Urinary bladder (tissue), 4 donors: ENCODE measurements around the gene TTC8. TPM values are rescaled to one million over a fixed set of nuclear protein-coding genes. Genes with fewer than 3 reads are reported as not detected.
A peak's percentile ranks its signal among the peaks of the same experiment; 100 is the strongest.
"Not testable (repeated sequence)": the region's sequence is repeated elsewhere in the genome, so short reads cannot be mapped to it uniquely, and the experiment has no call there.

ENCODE experiments used
- DNase-seq: peaks from one replicate; pipeline ENCODE4 v3.0.0-alpha.2; 2015; ENCODE audit errors: extremely low spot score
- H3K27ac ChIP-seq: one replicate; pipeline ENCODE4 v1.5.1; 2013; ENCODE audit warnings: low read depth, mild to moderate bottlenecking, moderate library complexity
- H3K36me3 ChIP-seq: one replicate; pipeline ENCODE4 v1.6.1; 2013; ENCODE audit warnings: mild to moderate bottlenecking, moderate library complexity; ENCODE audit not compliant: insufficient read depth
- H3K4me1 ChIP-seq: one replicate; pipeline ENCODE4 v1.6.1; 2013; ENCODE audit warnings: mild to moderate bottlenecking, moderate library complexity; ENCODE audit not compliant: insufficient read depth
- H3K4me3 ChIP-seq: one replicate; pipeline ENCODE4 v1.5.1; 2013; ENCODE audit warnings: low read depth, low read length
- WGBS: extraction: QIAGEN DNeasy Blood & Tissue Kit; methylation state at CpG from one replicate; pipeline ENCODE4 v1.1.7; 2013; 5-methylcytosine and 5-hydroxymethylcytosine counted together
- polyA plus RNA-seq: library from polyadenylated mRNA; stranded (reverse); fragments of 200-250 nt; gene quantifications from one replicate; pipeline ENCODE4 v1.2.3, GENCODE V29; 2013
- total RNA-seq: library from RNA; depleted of rRNA; stranded (reverse); fragments of >200 nt; gene quantifications from one replicate; pipeline ENCODE4 v1.2.3, GENCODE V29; 2014
- donor health status: healthy with polysubstance abuse.
- donor health status: healthy.

Gene TTC8
- total RNA-seq (35.8 TPM), polyA plus RNA-seq (23.2 TPM)

- peak within 1 kb of the TSS; percentile 71 for H3K4me3 ChIP-seq
- H3K4me1 ChIP-seq = no peaks in the 10 kb centered on the region
- under 1% methylated on average over 50 of the region's 50 CpGs for WGBS
- H3K27ac ChIP-seq = peak within 1 kb of the TSS; percentile 78
- peak; percentile 85 for DNase-seq
- no peaks in the 10 kb centered on the region for H3K36me3 ChIP-seq
These were observed at the start of gene TTC8 for GRCh38 chr14:88824314-88825077. TSS of gene TTC8 (plus strand) at chr14:88824651. CDS start at chr14:88824708, 57 bp downstream.

GRCh38 chr14:88775532-88775931 lies 48.9 kb upstream of the TTC8 start:
- no peaks in the 10 kb centered on the region for H3K36me3 ChIP-seq
- H3K27ac ChIP-seq = no peak overlapping the region
- H3K4me3 ChIP-seq = no peak overlapping the region
- no peak for DNase-seq
- WGBS = 92% methylated on average over 3 of the region's 3 CpGs
- H3K4me1 ChIP-seq = no peaks in the 10 kb centered on the region

- Histone ChIP-seq H3K4me1 (no peaks in the 10 kb centered on the region), H3K4me3 (no peak overlapping the region), H3K36me3 (no peaks in the 10 kb centered on the region), H3K27ac (no peak overlapping the region)
- DNase-seq = no peak
- WGBS = 76% methylated on average over 1 of the region's 1 CpG
These were observed 38.5 kb upstream of the TTC8 start for GRCh38 chr14:88785911-88786310.

- 83% methylated on average over 4 of the region's 4 CpGs for WGBS
- no peak for DNase-seq
- H3K4me1 ChIP-seq = no peaks in the 10 kb centered on the region
- H3K27ac ChIP-seq = no peak overlapping the region
- H3K4me3 ChIP-seq = no peak overlapping the region
- no peaks in the 10 kb centered on the region for H3K36me3 ChIP-seq
These were observed 37.7 kb upstream of the TTC8 start for GRCh38 chr14:88786715-88787114.

GRCh38 chr14:88789573-88789972 lies 34.9 kb upstream of the TTC8 start:
- not testable (repeated sequence) for H3K4me3 ChIP-seq, H3K36me3 ChIP-seq, DNase-seq, H3K27ac ChIP-seq, H3K4me1 ChIP-seq

GRCh38 chr14:88790501-88791251 lies 33.8 kb upstream of the TTC8 start:
- 70% methylated on average over 5 of the region's 5 CpGs for WGBS
- no peak overlapping the region for H3K4me3 ChIP-seq

GRCh38 chr14:88791252-88791621 lies 33.2 kb upstream of the TTC8 start:
- H3K4me3 ChIP-seq = no peak overlapping the region
- no peak overlapping the region for H3K27ac ChIP-seq

More at GRCh38 chr14:88790501-88791251, 33.8 kb upstream of the TTC8 start:
- no peaks in the 10 kb centered on the region for H3K36me3 ChIP-seq
- H3K27ac ChIP-seq = no peak overlapping the region
- no peak for DNase-seq
- H3K4me1 ChIP-seq = no peaks in the 10 kb centered on the region

GRCh38 chr14:88791629-88792472 lies 32.6 kb upstream of the TTC8 start:
- no peaks in the 10 kb centered on the region for H3K36me3 ChIP-seq
- 3% methylated on average over 52 of the region's 52 CpGs for WGBS
- DNase-seq = no peak
- peak overlapping the region; percentile 57 for H3K4me3 ChIP-seq
- H3K27ac ChIP-seq = no peak overlapping the region
- H3K4me1 ChIP-seq = no peaks in the 10 kb centered on the region

More at GRCh38 chr14:88791252-88791621, 33.2 kb upstream of the TTC8 start:
- DNase-seq = no peak
- WGBS = 49% methylated on average over 3 of the region's 3 CpGs
- no peaks in the 10 kb centered on the region for H3K4me1 ChIP-seq
- H3K36me3 ChIP-seq = no peaks in the 10 kb centered on the region

GRCh38 chr14:88792473-88793258 lies 31.8 kb upstream of the TTC8 start, which contains the start of gene EML5:
TSS of gene EML5 (minus strand) at chr14:88792953. CDS start at chr14:88792503, 450 bp downstream.
- Histone ChIP-seq H3K4me1 (no peaks in the 10 kb centered on the region), H3K36me3 (no peaks in the 10 kb centered on the region), H3K27ac (no peak within 1 kb of the TSS), H3K4me3 (peak within 1 kb of the TSS; percentile 57)
- WGBS = under 1% methylated on average over 111 of the region's 111 CpGs
- peak; percentile 23 for DNase-seq

- Histone ChIP-seq H3K4me1 (no peaks in the 10 kb centered on the region), H3K36me3 (no peaks in the 10 kb centered on the region), H3K27ac (no peak overlapping the region), H3K4me3 (peak overlapping the region; percentile 57)
- WGBS = 55% methylated on average over 13 of the region's 13 CpGs
- no peak for DNase-seq
These were observed 31.2 kb upstream of the TTC8 start for GRCh38 chr14:88793259-88793625.

- DNase-seq = no peak
- 68% methylated on average over 4 of the region's 4 CpGs for WGBS
- H3K36me3 ChIP-seq = no peaks in the 10 kb centered on the region
These were observed 26.3 kb upstream of the TTC8 start for GRCh38 chr14:88798156-88798555.

GRCh38 chr14:88799522-88799921 lies 24.9 kb upstream of the TTC8 start:
- Histone ChIP-seq H3K27ac (no peak overlapping the region), H3K4me3 (no peak overlapping the region), H3K36me3 (no peaks in the 10 kb centered on the region), H3K4me1 (no peaks in the 10 kb centered on the region)
- no peak for DNase-seq
- WGBS = 65% methylated on average over 5 of the region's 5 CpGs

More at GRCh38 chr14:88798156-88798555, 26.3 kb upstream of the TTC8 start:
- Histone ChIP-seq H3K4me1 (no peaks in the 10 kb centered on the region), H3K27ac (no peak overlapping the region), H3K4me3 (no peak overlapping the region)

- no peak for DNase-seq
- WGBS = 83% methylated on average over 6 of the region's 6 CpGs
- Histone ChIP-seq H3K4me3 (no peak overlapping the region), H3K27ac (no peak overlapping the region), H3K4me1 (no peaks in the 10 kb centered on the region), H3K36me3 (no peaks in the 10 kb centered on the region)
These were observed 21.9 kb upstream of the TTC8 start for GRCh38 chr14:88802596-88802995.
